GM12878 (cell line): ENCODE data around the gene NOVA2. TPM values are rescaled to one million over a fixed set of nuclear protein-coding genes. Genes with fewer than 3 reads are reported as not detected.

Source experiments
- ATAC-seq: fragments of 200-7000 bp; cut with Tn5 transposase; 3 replicates; pipeline ENCODE4 v1.9.1; 2020; ENCODE audit warnings: mild to moderate bottlenecking, moderate library complexity
- BruUV-seq: library from RNA; stranded (reverse); fragments of 400-500 nt; replicated peaks from 2 replicates; lab custom pipeline; 2021; lab: Mats Ljungman, UMichigan
- CTCF ChIA-PET: fragments of 300-600 bp; sonication (Branson Sonifier 250); formaldehyde crosslinking; extraction: SDS; loops from one replicate; lab custom pipeline; 2021; ENCODE audit warnings: inconsistent platforms; lab: Yijun Ruan, JAX
- POLR2A ChIA-PET: fragments of 350-600 bp; formaldehyde crosslinking; extraction: SDS; loops from one replicate; lab custom pipeline; 2021; ENCODE audit warnings: inconsistent platforms; lab: Charles Lee
- RAD21 ChIA-PET: fragments of 300-600 bp; sonication (Branson Sonifier 250); formaldehyde crosslinking; loops from one replicate; lab custom pipeline; 2023; ENCODE audit warnings: antibody characterized with exemption; ENCODE audit not compliant: unreplicated experiment; lab: Charles Lee
- SMC1A ChIA-PET: fragments of 300-600 bp; sonication (Branson Sonifier 250); formaldehyde crosslinking; loops from one replicate; lab custom pipeline; 2023; ENCODE audit not compliant: unreplicated experiment, uncharacterized antibody; lab: Charles Lee
- DNase-seq: peaks from one replicate; pipeline ENCODE4 v3.0.0-alpha.2; 2011; ENCODE audit warnings: low read depth, low spot score
- FAIRE-seq: peaks from 3 replicates; lab custom pipeline; 2011; peaks lifted over from hg19 to GRCh38; lab: Jason Lieb, UNC
- H2AFZ ChIP-seq: 2 replicates; pipeline ENCODE4 v1.6.0; 2011; ENCODE audit warnings: low read depth, low read length, control low read depth; ENCODE audit not compliant: control insufficient read depth
- H3K27ac ChIP-seq: 2 replicates; pipeline ENCODE4 v1.5.1; 2011; ENCODE audit warnings: control low read depth; ENCODE audit not compliant: control insufficient read depth, insufficient read depth
- H3K27me3 ChIP-seq, 2 experiments: replicated peaks in 1 of 2; 2 replicates each; pipeline versions ENCODE4 v1.6.0 to v1.6.1; 2011; ENCODE audit warnings: low read length in 1 of 2; ENCODE audit not compliant: control insufficient read depth in 2 of 2, insufficient read depth in 2 of 2
- H3K36me3 ChIP-seq, 2 experiments: 2 replicates each; pipeline ENCODE4 v1.5.1; 2011; ENCODE audit warnings: low read length in 1 of 2; ENCODE audit not compliant: control insufficient read depth in 2 of 2, insufficient read depth in 2 of 2
- H3K4me1 ChIP-seq: 2 replicates; pipeline ENCODE4 v1.6.1; 2011; ENCODE audit warnings: mild to moderate bottlenecking, low read length, moderate library complexity, mixed read lengths; ENCODE audit not compliant: control insufficient read depth, insufficient read depth
- H3K4me2 ChIP-seq: 2 replicates; pipeline ENCODE4 v1.6.0; 2011; ENCODE audit warnings: control low read depth; ENCODE audit not compliant: control insufficient read depth, insufficient read depth
- H3K4me3 ChIP-seq: fragments of 200-600 bp; sonication (generic); 2 replicates; pipeline ENCODE4 v1.5.1; 2016
- H3K79me2 ChIP-seq: 2 replicates; pipeline ENCODE4 v1.6.0; 2011; ENCODE audit warnings: low read length; ENCODE audit not compliant: control insufficient read depth, insufficient read depth
- H3K9ac ChIP-seq: 2 replicates; pipeline ENCODE4 v1.8.0; 2011; ENCODE audit warnings: low read length, control low read depth, mixed read lengths; ENCODE audit not compliant: control insufficient read depth, insufficient read depth
- H3K9me3 ChIP-seq: replicated peaks from 3 replicates; pipeline ENCODE4 v1.5.1; 2011; ENCODE audit warnings: mild to moderate bottlenecking, low read length; ENCODE audit not compliant: control insufficient read depth, insufficient read depth
- H4K20me1 ChIP-seq: 2 replicates; pipeline ENCODE4 v1.6.0; 2011; ENCODE audit not compliant: control insufficient read depth, insufficient read depth
- CBX5 ChIP-seq: sonication (generic); IDR thresholded peaks from 2 replicates; pipeline ENCODE4 v1.6.1; 2016; ENCODE audit warnings: low read depth, moderate library complexity, mild to moderate bottlenecking, inconsistent platforms
- CEBPB ChIP-seq, 2 experiments: fragments of 150-350 bp in 1 of 2; IDR thresholded peaks; 2 replicates each; pipeline ENCODE4 v1.6.1; 2012 to 2014; ENCODE audit warnings: low read depth in 2 of 2, low read length in 2 of 2, borderline replicate concordance in 1 of 2, inconsistent platforms in 1 of 2
- ETV6 ChIP-seq, 2 experiments: fragments of 450-650 bp in 1 of 2; IDR thresholded peaks in 1 of 2; conservative IDR thresholded peaks in 1 of 2; 2 replicates each; pipeline ENCODE4 v1.6.1; 2014; ENCODE audit warnings: antibody characterized with exemption in 1 of 2, borderline replicate concordance in 1 of 2, low read depth in 1 of 2, mild to moderate bottlenecking in 1 of 2, moderate library complexity in 1 of 2
- HDAC2 ChIP-seq: fragments of 200-600 bp; sonication (generic); IDR thresholded peaks from 2 replicates; pipeline ENCODE4 v1.6.1; 2017
- NR2C1 ChIP-seq: fragments of 450-650 bp; IDR thresholded peaks from 2 replicates; pipeline ENCODE4 v1.6.1; 2017; ENCODE audit warnings: antibody characterized with exemption, mild to moderate bottlenecking, moderate library complexity
- ZBTB33 ChIP-seq: fragments of 450-650 bp; IDR thresholded peaks from 2 replicates; pipeline ENCODE4 v1.6.1; 2017; ENCODE audit warnings: mild to moderate bottlenecking
- ZSCAN29 ChIP-seq: fragments of 450-650 bp; IDR thresholded peaks from 2 replicates; pipeline ENCODE4 v1.6.1; 2017; ENCODE audit warnings: mild to moderate bottlenecking, moderate library complexity
- WGBS: methylation state at CpG from one replicate; pipeline ENCODE4 v1.1.6; 2016; ENCODE audit warnings: low lambda C conversion rate; ENCODE audit not compliant: insufficient replicate concordance, insufficient coverage; ENCODE audit errors: missing lambda C conversion rate; 5-methylcytosine and 5-hydroxymethylcytosine counted together
- in situ Hi-C: fragments of 300-500 bp; cut with MboI; formaldehyde crosslinking; loops from 9 replicates; pipeline ENCODE4 v1.14.3; 2018; ENCODE audit warnings: mixed read lengths
- intact Hi-C: fragments of 100-400 bp; cut with micrococcal nuclease; formaldehyde crosslinking; loops from one replicate; pipeline ENCODE4 v1.14.2; 2022; ENCODE audit not compliant: unreplicated experiment
- polyA plus RNA-seq, 11 experiments: library from polyadenylated mRNA; depleted of rRNA in 4 of 11; unstranded in 6 of 11; stranded (reverse) in 5 of 11; fragments of >200 nt; fragmentation: Nextera tagmentation in 4 of 11; fragmentation: Illumina TruSeq in 1 of 11; extraction: Ambion mirVana in 4 of 11; extraction: Trizol in 1 of 11; gene quantifications; 1 replicate in 1 of 11; 2 replicates in 10 of 11; pipeline versions ENCODE4 v1.2.1 to v1.2.3, GENCODE V29; 2011 to 2016; ENCODE audit warnings: inconsistent platforms in 2 of 11, missing spikeins in 2 of 11, low read depth in 1 of 11
- total RNA-seq, 4 experiments: library from RNA; depleted of rRNA in 3 of 4; stranded (reverse); fragments of >200 nt in 3 of 4; fragmentation: Illumina TruSeq in 1 of 4; extraction: Trizol in 1 of 4; gene quantifications; 2 replicates each; pipeline versions ENCODE4 v1.2.1 to v1.2.3, GENCODE V29; 2013 to 2021
- TF ChIP-seq, protein P1 (sequence below): fragments of 150-350 bp; IDR thresholded peaks from 2 replicates; pipeline ENCODE4 v1.6.1; 2016; ENCODE audit warnings: low read depth, low read length

NOVA2 gene
- total and polyA plus RNA-seq, 10 of the 15 experiments (the other 5 are each of a cell fraction or from before 2014, with no cell fraction given), result under 0.01 to 0.44 (median 0.03) TPM; not detected in 4

GRCh38 chr19:46018729-46019251 is 45.1 kb upstream of the NOVA2 start:
- Histone ChIP-seq H3K4me1 (peaks cover 5% of the 10 kb centered on the region), H2AFZ (no peak overlapping the region), H3K79me2 (no peaks in the 10 kb centered on the region), H3K9me3 (no peaks in the 10 kb centered on the region), H3K9ac (no peak overlapping the region), H3K36me3 (no peaks in the 10 kb centered on the region; a peak in 1 of 4 replicates), H3K4me3 (no peak overlapping the region)
- ChIA-PET SMC1A (no interaction called here), RAD21 (no interaction called here), POLR2A (no interaction called here), CTCF (interaction anchor here (1.7 kb wide), 1 partner anchor 10 kb away, joined by 5 read pairs; no protein-coding TSS in a partner anchor)
- no peak for DNase-seq
- BruUV-seq, result no TSS peak
- no peak for FAIRE-seq
- WGBS, result 89% methylated on average over 10 of the region's 10 CpGs
- TF ChIP-seq, protein P1, sequence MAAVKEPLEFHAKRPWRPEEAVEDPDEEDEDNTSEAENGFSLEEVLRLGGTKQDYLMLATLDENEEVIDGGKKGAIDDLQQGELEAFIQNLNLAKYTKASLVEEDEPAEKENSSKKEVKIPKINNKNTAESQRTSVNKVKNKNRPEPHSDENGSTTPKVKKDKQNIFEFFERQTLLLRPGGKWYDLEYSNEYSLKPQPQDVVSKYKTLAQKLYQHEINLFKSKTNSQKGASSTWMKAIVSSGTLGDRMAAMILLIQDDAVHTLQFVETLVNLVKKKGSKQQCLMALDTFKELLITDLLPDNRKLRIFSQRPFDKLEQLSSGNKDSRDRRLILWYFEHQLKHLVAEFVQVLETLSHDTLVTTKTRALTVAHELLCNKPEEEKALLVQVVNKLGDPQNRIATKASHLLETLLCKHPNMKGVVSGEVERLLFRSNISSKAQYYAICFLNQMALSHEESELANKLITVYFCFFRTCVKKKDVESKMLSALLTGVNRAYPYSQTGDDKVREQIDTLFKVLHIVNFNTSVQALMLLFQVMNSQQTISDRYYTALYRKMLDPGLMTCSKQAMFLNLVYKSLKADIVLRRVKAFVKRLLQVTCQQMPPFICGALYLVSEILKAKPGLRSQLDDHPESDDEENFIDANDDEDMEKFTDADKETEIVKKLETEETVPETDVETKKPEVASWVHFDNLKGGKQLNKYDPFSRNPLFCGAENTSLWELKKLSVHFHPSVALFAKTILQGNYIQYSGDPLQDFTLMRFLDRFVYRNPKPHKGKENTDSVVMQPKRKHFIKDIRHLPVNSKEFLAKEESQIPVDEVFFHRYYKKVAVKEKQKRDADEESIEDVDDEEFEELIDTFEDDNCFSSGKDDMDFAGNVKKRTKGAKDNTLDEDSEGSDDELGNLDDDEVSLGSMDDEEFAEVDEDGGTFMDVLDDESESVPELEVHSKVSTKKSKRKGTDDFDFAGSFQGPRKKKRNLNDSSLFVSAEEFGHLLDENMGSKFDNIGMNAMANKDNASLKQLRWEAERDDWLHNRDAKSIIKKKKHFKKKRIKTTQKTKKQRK, result no peak
- TF ChIP-seq CBX5, result no peak
- TF ChIP-seq ZBTB33, result no peak
- TF ChIP-seq NR2C1, result no peak
- no peak for TF ChIP-seq HDAC2
- TF ChIP-seq ZSCAN29, result no peak
- TF ChIP-seq CEBPB (IDR thresholded peaks at IDR 0.05; ENCODE audit: borderline replicate concordance in 1 of 2, low read depth in 2 of 2, low read length in 2 of 2), result no peak
- no peak for TF ChIP-seq ETV6 (conservative IDR thresholded peaks at IDR 0.05 in 1 of 2, IDR thresholded peaks at IDR 0.05 in 1 of 2; ENCODE audit: borderline replicate concordance in 1 of 2, low read depth in 1 of 2)
- TF ChIP-seq, all 136 proteins: peak for 0
- Histone ChIP-seq H3K4me2 (no peak overlapping the region), H3K27me3 (no peaks in the 10 kb centered on the region), H4K20me1 (no peaks in the 10 kb centered on the region; the same call in 1 of the 2 replicates), H3K27ac (no peak overlapping the region)
- intact Hi-C loops (no loop called here), in situ Hi-C loops (no loop called here)
- no peak for ATAC-seq
